HAP-1 (cell line): ENCODE data around the gene UPK2.
A peak's percentile ranks its signal among the peaks of the same experiment; 100 is the strongest.

ENCODE experiments used
- DNase-seq, 2 experiments: peaks; one replicate each; pipeline ENCODE4 v3.0.0-alpha.2; 2016 to 2020; ENCODE audit warnings: low spot score in 2 of 2
- H3K27me3 ChIP-seq: fragments of 250-450 bp; sonication (Bioruptor Pico); 2 replicates; pipeline ENCODE4 v1.5.1; 2020; ENCODE audit warnings: low read depth, mild to moderate bottlenecking, moderate library complexity
- H3K36me3 ChIP-seq: fragments of 250-450 bp; sonication (Bioruptor Pico); replicated peaks from 2 replicates; pipeline ENCODE4 v1.5.1; 2020; ENCODE audit warnings: mild to moderate bottlenecking
- H3K4me1 ChIP-seq: fragments of 250-450 bp; sonication (Bioruptor Pico); 2 replicates; pipeline ENCODE4 v1.5.1; 2020; ENCODE audit warnings: mild to moderate bottlenecking
- H3K4me3 ChIP-seq: fragments of 250-450 bp; sonication (Bioruptor Pico); 2 replicates; pipeline ENCODE4 v1.5.1; 2020; ENCODE audit warnings: mild to moderate bottlenecking, moderate library complexity
- H3K9me3 ChIP-seq: fragments of 250-450 bp; sonication (Bioruptor Pico); 2 replicates; pipeline ENCODE4 v1.5.1; 2020; ENCODE audit warnings: mild to moderate bottlenecking, moderate library complexity
- in situ Hi-C: fragments of 300-500 bp; cut with MboI; formaldehyde crosslinking; loops from 3 replicates; pipeline ENCODE4 v1.14.3; 2020; ENCODE audit warnings: low sequenced_read_pairs, inconsistent platforms, mixed read lengths

Gene UPK2

DNA sequence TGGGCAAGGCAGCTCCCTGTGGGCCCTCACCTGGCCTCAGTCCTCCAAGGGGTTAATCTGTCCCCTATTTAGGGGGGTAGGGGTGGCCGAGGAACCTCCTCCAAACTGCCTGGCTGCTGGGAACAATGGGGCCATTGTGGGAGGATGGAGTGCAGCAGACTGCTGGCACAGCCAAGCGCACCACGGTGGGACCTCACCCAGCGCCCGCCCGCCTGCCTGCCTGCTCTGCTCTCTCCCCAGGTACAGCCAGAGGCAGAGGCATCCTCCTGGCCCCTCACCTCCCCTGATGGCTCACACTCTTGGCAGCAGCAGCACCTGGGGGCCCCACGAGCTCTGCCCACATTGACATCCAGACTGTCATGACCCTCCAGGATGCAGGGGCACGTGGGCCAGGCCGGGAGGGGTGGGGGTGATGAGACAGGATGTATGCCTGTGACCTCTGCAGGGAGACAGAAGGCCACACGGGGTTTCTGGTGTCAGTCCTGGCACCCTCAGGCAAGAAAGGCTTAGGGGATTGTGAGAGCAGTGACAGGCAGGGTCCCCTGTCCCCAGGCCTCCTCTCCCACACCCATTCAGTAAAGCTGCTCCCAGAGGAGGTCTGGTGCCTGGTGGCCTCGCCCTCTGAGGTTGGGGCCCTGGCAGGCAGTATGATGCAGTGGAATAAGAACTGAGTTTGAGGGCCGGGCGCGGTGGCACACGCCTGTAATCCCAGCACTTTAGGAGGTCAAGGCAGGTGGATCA is 41.8 kb upstream of the UPK2 start:
- DNase-seq = no peak
- Histone ChIP-seq H3K4me3 (no peak overlapping the region), H3K4me1 (peaks cover 41% of the 10 kb centered on the region), H3K36me3 (no peaks in the 10 kb centered on the region), H3K27me3 (no peaks in the 10 kb centered on the region), H3K9me3 (no peaks in the 10 kb centered on the region)
- in situ Hi-C loops = no loop called here

DNA sequence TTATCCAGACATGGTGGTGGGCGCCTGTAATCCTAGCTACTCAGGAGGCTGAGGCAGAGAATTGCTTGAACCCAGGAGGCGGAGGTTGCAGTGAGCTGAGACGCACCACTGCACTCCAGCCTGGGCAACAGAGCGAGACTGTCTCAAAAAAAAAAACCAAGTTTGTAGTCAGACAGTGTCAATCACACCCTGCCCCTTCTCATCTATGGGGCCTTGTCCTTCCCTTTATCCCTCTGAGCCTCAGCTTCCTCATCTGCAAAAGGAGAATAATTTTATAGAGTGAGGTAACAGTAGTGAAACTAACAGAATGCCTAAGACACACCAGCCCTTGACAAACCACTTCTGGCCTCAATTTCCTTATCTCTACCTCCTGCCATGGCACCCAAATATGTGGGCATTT is 41.1 kb upstream of the UPK2 start:
- Histone ChIP-seq H3K27me3 (no peaks in the 10 kb centered on the region), H3K9me3 (no peaks in the 10 kb centered on the region), H3K4me3 (no peak overlapping the region), H3K4me1 (peaks cover 41% of the 10 kb centered on the region), H3K36me3 (no peaks in the 10 kb centered on the region)
- no peak for DNase-seq
- in situ Hi-C loops = no loop called here

DNA sequence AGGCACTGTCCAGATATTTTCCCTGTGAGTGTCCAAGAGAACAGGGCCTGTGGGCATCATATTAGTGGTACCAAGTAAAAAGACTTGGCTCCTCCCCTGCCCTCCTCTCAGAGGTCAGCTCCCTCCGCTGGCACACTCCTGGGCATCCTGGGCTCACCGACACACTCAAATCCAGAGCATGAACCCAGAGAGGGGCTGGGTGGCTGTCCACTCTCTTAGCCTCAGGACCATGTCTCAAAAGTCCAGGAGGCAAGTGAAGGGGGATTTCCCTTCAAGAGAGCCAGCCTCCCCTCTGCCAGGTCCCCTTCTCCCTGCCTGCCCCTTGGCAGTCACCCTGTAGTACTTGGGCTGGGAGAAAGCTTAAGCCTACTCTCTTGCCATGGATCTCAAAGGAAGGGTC is 40.7 kb upstream of the UPK2 start:
- in situ Hi-C loops = no loop called here
- H3K4me3 ChIP-seq = no peak overlapping the region
- no peak for DNase-seq
- H3K4me1 ChIP-seq = peaks cover 43% of the 10 kb centered on the region
- no peaks in the 10 kb centered on the region for H3K36me3 ChIP-seq
- H3K27me3 ChIP-seq = no peaks in the 10 kb centered on the region
- H3K9me3 ChIP-seq = no peaks in the 10 kb centered on the region

DNA sequence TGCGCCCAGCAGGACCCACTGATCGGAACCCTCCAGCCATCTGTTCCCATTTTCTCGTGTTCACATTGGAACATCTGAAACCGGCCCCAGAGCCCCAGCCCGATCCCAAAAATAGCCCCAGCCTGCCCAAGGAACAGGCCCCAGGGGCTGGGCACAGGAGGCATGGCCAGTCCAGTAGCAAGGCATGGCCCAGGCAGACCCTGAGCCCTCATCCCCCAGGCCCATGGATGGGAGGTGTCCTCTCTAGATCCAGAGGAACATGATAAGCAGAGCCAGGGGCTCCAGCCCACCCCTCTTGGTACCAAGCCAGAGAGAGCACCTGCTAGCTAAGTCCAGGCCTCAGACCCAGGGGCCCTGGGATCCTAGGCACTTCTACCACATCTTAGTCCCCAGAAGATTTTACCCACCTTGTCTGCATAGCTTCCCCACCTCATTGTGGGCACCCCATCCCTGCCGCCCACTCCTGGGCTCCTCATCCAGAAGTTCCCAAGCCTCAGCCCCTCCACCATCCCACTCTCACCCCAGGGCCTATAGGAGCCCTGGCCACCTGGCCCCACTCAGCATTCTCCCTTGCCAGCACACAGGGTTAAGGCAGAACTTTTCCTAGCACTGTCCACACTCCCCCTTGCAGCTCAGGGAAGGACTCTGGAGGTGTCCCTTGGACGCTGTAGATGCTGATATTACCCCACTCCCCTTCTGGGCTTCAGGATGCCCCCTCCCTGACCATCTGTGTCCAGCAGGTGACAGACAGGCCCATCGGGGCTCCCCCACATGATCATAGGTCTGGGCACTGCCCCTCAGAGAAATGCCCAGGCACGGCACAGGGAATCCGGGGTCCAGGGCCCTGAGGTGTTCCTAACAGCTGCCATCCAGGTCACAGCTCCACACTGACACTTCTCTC is 39.9 kb upstream of the UPK2 start:
- Histone ChIP-seq H3K9me3 (no peaks in the 10 kb centered on the region), H3K4me1 (peaks cover 46% of the 10 kb centered on the region), H3K27me3 (no peaks in the 10 kb centered on the region), H3K4me3 (no peak overlapping the region), H3K36me3 (no peaks in the 10 kb centered on the region)
- no peak for DNase-seq
- in situ Hi-C loops = no loop called here

DNA sequence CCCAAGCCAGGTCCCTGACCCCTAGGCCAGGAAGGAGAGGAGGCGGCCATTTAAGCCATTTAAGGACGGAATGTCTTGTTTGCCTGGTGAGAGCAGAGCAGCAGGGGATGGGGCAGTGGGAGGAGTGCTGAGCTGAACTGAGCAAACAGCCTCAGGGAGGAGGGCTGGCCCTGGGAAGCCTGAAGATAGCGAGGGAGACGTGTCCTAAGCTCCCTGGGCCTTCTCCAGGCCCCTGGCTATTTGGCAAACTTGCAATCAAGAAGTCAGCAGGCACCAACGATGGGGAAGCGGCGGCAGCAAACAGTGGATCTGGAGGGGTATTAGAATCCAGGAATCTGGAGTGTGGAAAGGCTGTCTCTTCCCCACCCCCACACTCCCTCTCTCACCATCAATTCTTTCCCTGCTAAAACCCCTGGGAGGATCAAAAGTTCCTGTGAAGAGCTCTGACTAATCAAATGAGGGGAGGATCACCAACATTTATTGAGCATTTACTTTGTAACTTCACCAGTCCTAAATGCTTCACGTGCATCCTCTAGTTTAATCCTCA is 39.2 kb upstream of the UPK2 start:
- no peak overlapping the region for H3K4me3 ChIP-seq

DNA sequence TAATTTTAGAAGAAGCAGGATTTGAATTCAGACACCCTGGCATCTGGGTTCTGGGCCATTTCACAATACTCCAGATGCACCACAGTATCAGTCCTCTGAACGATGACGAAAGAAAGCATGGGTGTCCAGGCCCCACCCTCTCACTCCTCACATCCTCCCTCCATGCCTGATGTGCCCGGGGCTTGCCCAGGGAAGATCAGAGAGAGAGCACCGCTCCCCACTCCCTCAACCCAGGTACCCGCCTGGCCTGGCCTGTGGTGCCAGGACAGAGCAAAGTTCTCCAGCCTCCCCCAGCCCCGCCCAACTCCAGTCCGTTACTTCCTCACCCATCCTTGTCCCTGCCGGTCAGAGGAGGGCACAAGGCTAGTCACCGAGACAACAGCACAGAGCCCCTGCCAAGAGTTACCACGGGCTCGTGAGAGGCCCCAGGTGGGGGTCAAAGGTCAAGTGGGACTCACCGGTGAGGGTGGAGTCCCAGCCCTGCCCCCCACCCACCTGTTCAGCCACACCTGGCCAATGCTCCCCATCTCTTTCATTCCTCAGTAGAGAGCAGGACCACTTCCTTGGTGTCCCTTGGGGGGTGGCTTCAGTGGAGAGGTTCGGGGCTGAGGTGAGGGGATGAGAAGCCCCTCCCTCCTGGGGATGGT is 38.5 kb upstream of the UPK2 start:
- Histone ChIP-seq H3K9me3 (no peaks in the 10 kb centered on the region), H3K27me3 (no peaks in the 10 kb centered on the region), H3K4me3 (no peak overlapping the region), H3K36me3 (no peaks in the 10 kb centered on the region), H3K4me1 (peaks cover 46% of the 10 kb centered on the region)
- in situ Hi-C loops = no loop called here
- no peak for DNase-seq

More for the DNA sequence above, 39.2 kb upstream of the UPK2 start:
- DNase-seq = peak in 1 of 2 experiments; percentile 52
- in situ Hi-C loops = no loop called here
- Histone ChIP-seq H3K4me1 (peaks cover 46% of the 10 kb centered on the region), H3K27me3 (no peaks in the 10 kb centered on the region), H3K9me3 (no peaks in the 10 kb centered on the region), H3K36me3 (no peaks in the 10 kb centered on the region)

DNA sequence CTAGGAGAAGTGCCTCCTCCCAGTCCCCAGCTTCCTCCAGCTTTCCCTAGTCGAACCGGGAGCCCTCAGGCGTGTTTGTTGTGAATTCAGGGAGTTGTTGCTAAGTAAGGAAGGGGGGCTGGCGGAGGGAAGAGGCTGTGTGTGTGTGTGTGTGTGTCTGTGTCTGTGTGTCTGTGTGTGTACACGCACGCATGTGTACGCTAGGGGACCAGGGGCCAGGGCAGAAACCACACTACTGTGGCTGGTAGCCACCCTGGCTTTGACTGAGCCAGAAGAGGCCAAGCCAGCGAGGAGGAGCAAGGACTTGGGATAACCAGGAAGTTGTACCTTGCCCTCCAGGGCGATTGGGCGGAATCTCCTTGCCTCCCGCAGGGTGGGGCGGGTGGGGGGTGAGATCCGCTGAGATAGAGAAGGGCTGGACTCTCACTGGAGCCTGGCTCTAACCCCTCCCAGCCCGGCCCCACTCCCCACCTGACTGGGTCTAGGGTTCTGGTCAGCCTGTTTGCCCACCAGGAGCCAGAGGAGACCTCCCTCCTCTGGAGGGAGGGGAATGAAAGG is 37.9 kb upstream of the UPK2 start:
- no peaks in the 10 kb centered on the region for H3K36me3 ChIP-seq
- no peaks in the 10 kb centered on the region for H3K9me3 ChIP-seq
- in situ Hi-C loops = no loop called here
- H3K4me1 ChIP-seq = peaks cover 46% of the 10 kb centered on the region
- peak in 1 of 2 experiments; percentile 59 for DNase-seq
- no peaks in the 10 kb centered on the region for H3K27me3 ChIP-seq
- no peak overlapping the region for H3K4me3 ChIP-seq

DNA sequence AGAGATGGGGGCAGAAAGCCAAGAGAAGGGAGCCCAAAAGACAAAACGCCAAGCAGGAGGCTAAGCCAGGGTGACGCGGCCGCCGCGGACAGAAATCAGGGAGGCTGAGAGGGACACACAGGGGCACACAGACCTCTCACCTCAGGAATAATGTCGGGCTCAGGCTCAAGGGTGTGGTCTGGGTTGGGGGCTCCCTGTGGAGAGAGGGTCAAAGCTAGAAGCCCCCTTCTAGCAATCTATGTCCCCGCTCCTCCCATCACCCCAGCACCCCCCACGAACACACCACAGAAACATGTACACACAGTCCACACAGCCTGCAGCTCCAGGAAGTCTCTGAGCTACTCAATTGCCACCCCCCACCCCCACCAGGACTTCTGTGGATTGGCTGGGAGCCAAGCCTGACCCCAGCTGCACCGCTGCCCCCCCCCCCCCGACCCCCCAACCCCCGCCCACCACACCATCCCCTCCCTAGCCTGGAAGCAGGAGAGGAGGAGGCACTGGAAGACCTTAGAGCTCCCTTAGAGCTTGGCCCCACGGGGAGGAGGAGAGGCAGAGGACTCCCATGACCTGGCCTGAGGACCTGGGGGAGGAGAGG is 37.3 kb upstream of the UPK2 start:
- in situ Hi-C loops = no loop called here
- Histone ChIP-seq H3K36me3 (no peaks in the 10 kb centered on the region), H3K4me1 (peaks cover 46% of the 10 kb centered on the region), H3K4me3 (no peak overlapping the region), H3K27me3 (no peaks in the 10 kb centered on the region), H3K9me3 (no peaks in the 10 kb centered on the region)
- no peak for DNase-seq

DNA sequence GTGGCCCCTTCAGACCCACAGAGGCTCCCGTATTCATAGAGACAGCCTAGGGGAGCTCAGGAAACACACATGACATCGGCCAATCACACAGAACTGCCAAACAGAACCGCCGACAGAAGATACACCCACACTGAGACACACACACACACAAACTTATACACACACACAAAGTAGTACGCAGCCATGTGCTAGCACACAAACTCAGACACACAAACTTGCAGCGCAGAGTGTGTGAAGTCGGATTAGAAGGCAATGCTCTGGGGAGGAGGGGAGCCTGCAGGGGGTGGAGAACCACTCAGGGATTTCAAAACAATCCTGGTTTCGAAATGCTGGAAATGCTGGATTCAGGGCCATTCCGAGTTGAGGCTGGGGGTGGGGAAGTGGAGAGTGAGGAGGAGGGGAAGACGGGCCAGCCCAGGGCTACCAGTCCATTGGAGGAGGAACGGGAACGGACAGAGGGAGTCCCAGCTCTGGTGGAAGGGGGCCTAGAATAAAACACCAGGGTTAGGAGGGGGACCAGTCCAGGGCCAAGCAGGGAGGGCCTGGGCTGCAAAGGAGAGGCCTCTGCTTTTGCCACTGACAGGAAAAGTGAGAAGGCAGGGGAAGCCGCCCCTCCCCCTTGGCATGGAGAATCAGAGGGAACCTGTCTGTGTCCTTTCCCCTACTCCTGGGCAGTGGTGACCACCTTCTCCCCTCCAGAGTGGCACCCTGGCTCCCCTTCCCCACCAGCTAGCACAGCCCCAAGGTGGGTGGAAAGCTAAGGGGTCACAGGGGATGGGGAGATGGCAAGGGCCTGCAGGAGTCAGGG is 34.8 kb upstream of the UPK2 start:
- H3K36me3 ChIP-seq = no peaks in the 10 kb centered on the region
- H3K27me3 ChIP-seq = no peaks in the 10 kb centered on the region
- in situ Hi-C loops = no loop called here
- no peaks in the 10 kb centered on the region for H3K9me3 ChIP-seq
- H3K4me1 ChIP-seq = peaks cover 50% of the 10 kb centered on the region
- H3K4me3 ChIP-seq = 0 out of 2 replicates have a peak overlapping the region, but pooled peaks have one; percentile 2
- peak in 1 of 2 experiments; percentile 62 for DNase-seq

DNA sequence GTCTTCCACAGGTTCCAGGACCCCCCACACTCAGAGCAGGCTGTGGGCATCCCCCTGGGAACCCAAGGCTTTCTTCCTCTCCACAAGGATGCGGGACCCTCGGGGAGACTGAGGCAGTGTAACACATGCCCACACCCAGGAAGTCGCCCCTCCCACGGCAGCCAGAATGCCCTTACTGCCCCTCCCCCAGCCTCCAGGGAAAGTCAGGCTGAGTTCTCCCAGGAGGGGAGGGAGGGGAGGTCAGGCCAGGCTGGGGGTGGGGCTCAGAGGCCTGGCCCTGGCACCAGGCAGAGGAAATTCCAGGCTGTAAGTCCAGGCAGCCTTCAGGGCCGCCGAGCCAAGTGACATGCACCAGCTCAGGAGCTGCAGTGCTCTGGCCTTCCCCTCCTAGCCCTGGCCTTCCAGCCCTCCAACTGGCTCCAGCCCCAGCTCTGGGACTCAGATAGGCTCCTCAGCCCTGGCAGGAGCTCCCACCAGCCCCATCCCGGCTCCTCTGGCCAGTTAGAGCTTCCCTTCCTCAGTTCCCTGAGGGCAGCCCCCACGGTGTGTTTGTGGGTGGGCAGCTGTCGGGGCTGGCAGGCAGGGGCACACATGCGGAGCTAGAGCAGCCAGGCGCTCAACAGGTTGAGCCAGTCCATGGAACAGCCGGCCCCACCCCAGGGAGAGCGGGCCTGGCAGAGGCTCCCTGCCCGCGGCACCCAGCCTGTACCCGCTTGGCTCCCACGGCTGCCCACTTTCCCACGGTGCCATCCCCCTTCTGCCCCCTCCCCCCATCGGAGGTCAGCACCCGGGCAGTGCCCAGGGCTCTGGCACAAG is 34.0 kb upstream of the UPK2 start:
- Histone ChIP-seq H3K9me3 (no peaks in the 10 kb centered on the region), H3K36me3 (no peaks in the 10 kb centered on the region), H3K27me3 (no peaks in the 10 kb centered on the region), H3K4me3 (0 out of 2 replicates have a peak overlapping the region, but pooled peaks have one; percentile 2), H3K4me1 (peaks cover 47% of the 10 kb centered on the region)
- peak in 1 of 2 experiments; percentile 68 for DNase-seq
- in situ Hi-C loops = no loop called here

DNA sequence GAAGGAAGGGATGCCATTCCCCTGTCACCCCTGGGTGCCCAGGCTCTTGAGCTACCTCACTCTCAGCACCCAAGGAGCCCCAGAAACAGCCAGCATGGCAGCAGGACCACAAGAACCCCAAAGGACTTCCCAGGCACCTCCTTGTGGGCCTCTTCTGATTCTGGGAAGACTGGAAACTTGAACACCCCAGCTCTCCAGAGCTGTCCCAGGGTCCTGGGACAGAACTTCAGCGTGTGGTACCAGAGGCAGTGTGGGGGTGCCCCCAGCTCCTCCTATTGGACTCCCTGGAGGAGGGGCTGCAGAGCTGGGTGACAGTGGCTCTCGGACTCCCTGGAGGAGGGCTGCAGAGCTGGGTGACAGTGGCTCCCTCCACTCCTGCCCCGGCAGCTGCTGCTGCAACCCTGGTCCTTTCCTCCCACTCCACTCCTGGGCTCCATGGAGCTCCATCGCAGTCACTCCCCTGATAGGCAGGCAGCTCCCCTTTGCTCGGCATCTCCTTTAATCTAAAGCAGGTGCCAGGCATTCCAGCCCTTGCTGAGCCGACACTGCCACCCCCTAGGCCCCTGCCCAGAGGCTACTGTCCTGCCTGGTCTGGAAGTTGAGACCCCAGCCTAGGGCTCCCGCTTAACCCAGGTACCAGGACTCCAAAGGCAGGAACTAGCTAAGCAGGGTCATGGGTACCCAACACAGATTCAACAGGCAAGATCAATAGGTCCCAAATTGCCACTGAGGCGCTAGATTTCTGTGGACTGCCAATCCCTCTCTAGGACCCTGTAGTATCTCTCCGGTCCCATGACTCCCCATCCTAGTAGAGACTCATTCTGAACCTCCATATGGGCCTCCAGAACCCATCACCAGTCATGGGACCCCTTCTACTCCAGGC is 33.1 kb upstream of the UPK2 start:
- peaks cover 51% of the 10 kb centered on the region for H3K4me1 ChIP-seq
- in situ Hi-C loops = no loop called here
- H3K27me3 ChIP-seq = no peaks in the 10 kb centered on the region
- no peak for DNase-seq
- H3K36me3 ChIP-seq = no peaks in the 10 kb centered on the region
- no peaks in the 10 kb centered on the region for H3K9me3 ChIP-seq
- no peak overlapping the region for H3K4me3 ChIP-seq
